ENCODE measurements around the gene DNAJC17. TPM values are rescaled to one million over a fixed set of nuclear protein-coding genes. Genes with fewer than 3 reads are reported as not detected.

The DNAJC17 gene
- total RNA-seq, 2 experiments from 2014 or later = 42.2 to 44.3 TPM

GRCh38 chr15:40799523-40799922 lies 7.8 kb downstream of the DNAJC17 start:
- Mint-ChIP-seq H3K4me1 (peaks cover 29% of the 10 kb centered on the region), H3K9me3 (no peaks in the 10 kb centered on the region), H3K27ac (no peak overlapping the region), H3K36me3 (ENCODE audit: low read depth) (peaks cover 19% of the 10 kb centered on the region), H3K4me3 (no peak overlapping the region), H3K27me3 (no peaks in the 10 kb centered on the region)
- POLR2A ChIA-PET = no interaction called here
- CTCF ChIA-PET = interaction anchor here (1.2 to 1.3 kb wide), 2 partner anchors 14 to 17 kb away, joined by 5 read pairs; no protein-coding TSS in a partner anchor
- no peak for DNase-seq

GRCh38 chr15:40796512-40796911 lies 10.8 kb downstream of the DNAJC17 start:
- peaks cover 26% of the 10 kb centered on the region for H3K4me1 Mint-ChIP-seq
- H3K9me3 Mint-ChIP-seq = no peaks in the 10 kb centered on the region
- peaks cover 18% of the 10 kb centered on the region for H3K36me3 Mint-ChIP-seq (ENCODE audit: low read depth)
- ChIA-PET CTCF (interaction anchor here (0.7 to 1.0 kb wide), 3 partner anchors 10 to 102 kb away, joined by 3 to 5 read pairs (median 3); partner anchors contain the start of gene RAD51), POLR2A (no interaction called here)
- no peaks in the 10 kb centered on the region for H3K27me3 Mint-ChIP-seq
- H3K27ac Mint-ChIP-seq = no peak overlapping the region
- DNase-seq = no peak
- H3K4me3 Mint-ChIP-seq = no peak overlapping the region

DNA sequence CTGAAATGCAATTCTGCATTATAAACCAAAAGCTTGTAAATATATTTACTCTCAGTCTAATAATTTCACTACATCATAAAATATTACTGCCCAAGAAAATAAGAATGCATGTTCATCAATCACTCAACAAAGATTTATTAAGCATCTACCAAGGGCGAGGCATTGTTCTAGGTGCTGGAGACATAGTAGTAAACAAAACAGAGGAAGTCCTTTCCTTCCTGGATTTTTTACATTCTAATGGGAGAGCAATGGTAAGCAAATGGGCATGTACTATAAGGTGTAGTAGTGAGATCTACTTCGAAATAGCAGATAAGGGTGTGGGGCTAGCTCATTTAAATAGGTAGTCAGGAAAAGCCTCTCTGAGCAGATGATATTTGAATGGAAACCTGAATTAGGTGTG lies 11.2 kb downstream of the DNAJC17 start:
- POLR2A ChIA-PET = no interaction called here
- Mint-ChIP-seq H3K9me3 (no peaks in the 10 kb centered on the region), H3K4me1 (peaks cover 23% of the 10 kb centered on the region), H3K4me3 (no peak overlapping the region), H3K27me3 (no peaks in the 10 kb centered on the region), H3K27ac (no peak overlapping the region), H3K36me3 (ENCODE audit: low read depth) (peaks cover 15% of the 10 kb centered on the region)
- CTCF ChIA-PET = interaction anchor here (1.0 to 1.3 kb wide), 2 partner anchors 13 to 49 kb away, joined by 3 to 4 read pairs; no protein-coding TSS in a partner anchor
- no peak for DNase-seq

DNA sequence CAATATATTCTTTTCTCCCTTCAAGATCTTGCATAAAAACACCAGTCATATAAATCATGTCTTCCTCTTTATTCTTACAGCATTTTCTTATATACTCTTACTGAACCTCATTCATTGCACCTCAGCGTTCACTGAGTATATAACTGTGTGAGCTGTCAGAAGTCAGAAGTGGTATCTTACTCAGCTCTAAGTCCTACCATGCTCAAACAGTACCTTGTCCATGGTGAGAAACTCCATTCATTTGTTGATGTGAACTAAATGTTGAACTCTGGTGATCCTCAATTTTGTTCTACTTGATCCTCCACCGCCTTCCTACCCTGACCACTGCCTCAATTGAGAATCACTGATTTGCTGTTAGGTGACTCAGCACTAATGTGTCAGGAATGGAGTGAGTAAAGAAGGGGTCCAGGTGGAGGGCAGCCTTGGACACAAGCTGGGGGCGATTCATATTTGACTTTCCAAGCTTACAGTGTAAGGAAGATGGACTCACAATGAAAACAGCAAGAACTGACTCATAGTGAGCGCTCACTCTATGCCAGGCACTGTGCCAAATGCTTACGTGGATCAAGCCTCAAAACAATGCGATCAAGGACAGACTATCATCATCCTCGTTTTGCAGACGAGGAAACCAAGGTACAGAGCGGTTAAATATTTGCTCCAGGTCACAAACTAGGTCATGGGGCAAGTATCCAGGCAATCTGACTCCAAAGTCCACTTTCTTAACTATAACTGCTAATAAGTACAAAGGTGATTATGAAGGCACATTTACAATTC lies 13.9 kb downstream of the DNAJC17 start:
- DNase-seq = no peak
- POLR2A ChIA-PET = interaction anchor here (0.6 kb wide), 1 partner anchor 532 kb away, joined by 5 read pairs; no protein-coding TSS in a partner anchor
- Mint-ChIP-seq H3K9me3 (no peaks in the 10 kb centered on the region), H3K36me3 (ENCODE audit: low read depth) (peaks cover 8% of the 10 kb centered on the region), H3K27me3 (no peaks in the 10 kb centered on the region), H3K4me1 (peaks cover 22% of the 10 kb centered on the region), H3K27ac (peak overlapping the region; percentile 19), H3K4me3 (no peak overlapping the region)
- CTCF ChIA-PET = interaction anchor here (1.8 to 2.6 kb wide), 2 partner anchors 11 to 14 kb away, joined by 5 to 13 read pairs; partner anchors contain the start of genes DNAJC17 and ZFYVE19

DNA sequence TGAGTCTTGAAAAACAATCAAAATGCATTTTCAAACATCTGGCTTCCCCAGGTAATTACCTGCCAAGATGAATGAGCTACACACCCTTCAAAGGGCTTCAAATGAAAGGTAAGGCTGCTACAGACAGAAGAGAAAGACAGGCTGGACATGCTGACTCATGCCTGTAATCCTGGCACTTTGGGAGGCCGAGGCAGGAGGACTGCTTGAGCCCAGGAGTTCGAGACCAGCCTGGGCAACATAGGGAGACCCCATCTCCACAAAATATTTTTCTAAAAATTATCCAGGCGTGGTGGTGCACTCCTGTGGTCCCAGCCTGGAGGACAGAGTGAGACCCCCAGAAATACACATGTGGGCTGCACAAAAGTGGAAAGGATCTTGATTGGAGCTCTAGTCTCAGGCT lies 14.9 kb downstream of the DNAJC17 start:
- H3K36me3 Mint-ChIP-seq (ENCODE audit: low read depth) = peaks cover 2% of the 10 kb centered on the region
- CTCF ChIA-PET = interaction anchor here (0.6 to 2.6 kb wide), 4 partner anchors 10 to 100 kb away, joined by 3 to 13 read pairs (median 4); partner anchors contain the start of genes DNAJC17 and ZFYVE19
- no peak overlapping the region for H3K4me3 Mint-ChIP-seq
- no peaks in the 10 kb centered on the region for H3K9me3 Mint-ChIP-seq
- POLR2A ChIA-PET = no interaction called here
- H3K27me3 Mint-ChIP-seq = no peaks in the 10 kb centered on the region
- no peak for DNase-seq
- peaks cover 25% of the 10 kb centered on the region for H3K4me1 Mint-ChIP-seq
- H3K27ac Mint-ChIP-seq = no peak overlapping the region

GRCh38 chr15:40790718-40791117 lies 16.6 kb downstream of the DNAJC17 start:
- Mint-ChIP-seq H3K36me3 (ENCODE audit: low read depth) (peaks cover 2% of the 10 kb centered on the region), H3K4me3 (no peak overlapping the region), H3K4me1 (peaks cover 30% of the 10 kb centered on the region), H3K9me3 (no peaks in the 10 kb centered on the region), H3K27me3 (no peaks in the 10 kb centered on the region), H3K27ac (no peak overlapping the region)
- no peak for DNase-seq
- POLR2A ChIA-PET = interaction anchor here (0.6 kb wide), 2 partner anchors 31 to 54 kb away, joined by 3 read pairs; no protein-coding TSS in a partner anchor
- CTCF ChIA-PET = interaction anchor here (1.0 to 1.1 kb wide), 2 partner anchors 8 to 18 kb away, joined by 3 to 4 read pairs; no protein-coding TSS in a partner anchor

GRCh38 chr15:40789999-40790398 lies 17.3 kb downstream of the DNAJC17 start:
- POLR2A ChIA-PET = no interaction called here
- Mint-ChIP-seq H3K27me3 (no peaks in the 10 kb centered on the region), H3K36me3 (ENCODE audit: low read depth) (peaks cover 2% of the 10 kb centered on the region), H3K27ac (no peak overlapping the region), H3K4me3 (no peak overlapping the region), H3K9me3 (no peaks in the 10 kb centered on the region), H3K4me1 (peaks cover 28% of the 10 kb centered on the region)
- CTCF ChIA-PET = interaction anchor here (1.0 to 1.8 kb wide), 5 partner anchors 7 to 105 kb away, joined by 3 to 6 read pairs (median 4); partner anchors contain the start of gene VPS18
- DNase-seq = no peak

DNA sequence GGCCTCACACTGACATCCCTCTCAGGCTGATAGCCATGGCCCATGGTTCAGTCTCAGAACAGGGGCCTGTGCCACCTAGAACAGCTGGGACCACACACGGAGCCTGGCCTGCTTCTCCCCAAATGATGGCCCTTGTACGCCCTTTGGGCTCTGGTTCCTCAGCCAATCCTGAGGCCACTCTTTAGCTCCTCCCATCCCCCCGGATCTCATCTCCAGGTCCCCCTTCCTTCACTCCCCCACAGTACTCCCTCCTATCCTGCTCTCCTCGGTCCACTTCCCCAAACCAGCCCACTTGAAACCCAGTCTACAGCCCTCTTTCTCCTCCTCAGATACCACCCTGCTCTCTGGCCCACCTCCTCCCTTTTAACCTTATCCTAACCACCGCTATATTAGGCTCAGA lies 18.2 kb downstream of the DNAJC17 start:
- ChIA-PET POLR2A (no interaction called here), CTCF (interaction anchor here (0.5 to 1.8 kb wide), 6 partner anchors 10 to 816 kb away, joined by 3 to 6 read pairs (median 4); partner anchors contain the start of gene VPS18)
- no peaks in the 10 kb centered on the region for H3K27me3 Mint-ChIP-seq
- H3K36me3 Mint-ChIP-seq (ENCODE audit: low read depth) = peaks cover 2% of the 10 kb centered on the region
- H3K9me3 Mint-ChIP-seq = no peaks in the 10 kb centered on the region
- no peak overlapping the region for H3K4me3 Mint-ChIP-seq
- H3K27ac Mint-ChIP-seq = no peak overlapping the region
- peaks cover 28% of the 10 kb centered on the region for H3K4me1 Mint-ChIP-seq
- no peak for DNase-seq

GRCh38 chr15:40787991-40788390 lies 19.3 kb downstream of the DNAJC17 start:
- no peak for DNase-seq
- Mint-ChIP-seq H3K36me3 (ENCODE audit: low read depth) (no peaks in the 10 kb centered on the region), H3K4me1 (peaks cover 23% of the 10 kb centered on the region), H3K9me3 (no peaks in the 10 kb centered on the region), H3K27ac (no peak overlapping the region), H3K27me3 (no peaks in the 10 kb centered on the region), H3K4me3 (no peak overlapping the region)
- ChIA-PET CTCF (interaction anchor here (1.0 to 2.3 kb wide), 3 partner anchors 22 to 106 kb away, joined by 3 to 7 read pairs (median 4); partner anchors contain the start of genes RAD51 and VPS18), POLR2A (interaction anchor here (0.5 kb wide), 1 partner anchor 24 kb away, joined by 5 read pairs; no protein-coding TSS in a partner anchor)

DNA sequence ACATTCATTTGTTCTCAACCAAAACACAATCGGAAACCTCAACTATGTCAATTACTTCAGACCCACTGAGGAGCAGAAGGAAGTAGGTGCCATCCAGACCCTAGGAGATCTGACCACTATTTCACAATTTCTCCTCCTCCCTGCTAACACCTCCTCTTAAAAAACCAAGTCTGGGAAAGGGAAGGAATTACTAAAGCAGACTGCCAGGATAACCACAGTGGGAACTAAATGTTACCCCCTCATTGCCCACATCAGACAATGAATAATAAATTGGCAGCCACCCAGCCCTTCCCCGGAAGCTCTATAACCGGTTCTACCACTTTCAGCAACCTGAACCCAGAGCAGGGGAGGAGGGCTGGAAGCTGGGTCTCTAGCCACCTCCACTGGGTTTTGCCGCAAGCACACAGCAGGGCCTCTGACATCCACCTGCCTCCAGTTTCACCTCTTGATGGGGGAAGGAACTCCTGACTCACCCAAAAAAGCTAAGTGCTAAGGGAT lies 19.9 kb downstream of the DNAJC17 start:
- ChIA-PET CTCF (interaction anchor here (1.0 to 2.3 kb wide), 3 partner anchors 21 to 107 kb away, joined by 3 to 7 read pairs (median 4); partner anchors contain the start of genes RAD51 and VPS18), POLR2A (interaction anchor here (0.5 kb wide), 1 partner anchor 24 kb away, joined by 5 read pairs; no protein-coding TSS in a partner anchor)
- H3K36me3 Mint-ChIP-seq (ENCODE audit: low read depth) = no peaks in the 10 kb centered on the region
- H3K4me3 Mint-ChIP-seq = no peak overlapping the region
- H3K27me3 Mint-ChIP-seq = no peaks in the 10 kb centered on the region
- H3K4me1 Mint-ChIP-seq = peaks cover 27% of the 10 kb centered on the region
- peak; percentile 57 for DNase-seq
- peak overlapping the region; percentile 60 for H3K27ac Mint-ChIP-seq
- H3K9me3 Mint-ChIP-seq = no peaks in the 10 kb centered on the region

DNA sequence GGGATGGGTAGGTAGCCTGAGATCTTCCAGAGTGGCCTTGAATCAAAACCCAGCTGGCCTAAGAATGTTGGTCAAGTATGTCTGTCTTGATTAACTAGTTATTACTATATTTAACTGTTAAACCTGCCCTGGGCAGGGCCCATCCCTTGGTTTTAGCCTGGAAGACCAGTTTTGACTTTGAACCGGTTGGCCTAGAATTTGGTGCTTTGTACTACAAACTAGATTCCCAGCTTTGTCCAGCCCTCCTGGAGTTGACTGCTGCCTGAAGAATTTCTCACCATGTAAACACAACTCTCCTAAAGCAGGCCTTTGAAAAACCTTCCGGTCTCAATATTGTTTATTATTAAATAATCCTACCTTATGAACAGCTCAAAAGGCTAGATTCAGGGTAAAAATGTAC lies 21.5 kb downstream of the DNAJC17 start:
- DNase-seq = no peak
- Mint-ChIP-seq H3K36me3 (ENCODE audit: low read depth) (no peaks in the 10 kb centered on the region), H3K4me1 (peaks cover 28% of the 10 kb centered on the region), H3K9me3 (no peaks in the 10 kb centered on the region), H3K4me3 (no peak overlapping the region), H3K27me3 (no peaks in the 10 kb centered on the region), H3K27ac (no peak overlapping the region)
- CTCF ChIA-PET = interaction anchor here (1.0 to 2.3 kb wide), 4 partner anchors 8 to 91 kb away, joined by 3 to 7 read pairs (median 4); partner anchors contain the start of gene RAD51
- POLR2A ChIA-PET = no interaction called here

DNA sequence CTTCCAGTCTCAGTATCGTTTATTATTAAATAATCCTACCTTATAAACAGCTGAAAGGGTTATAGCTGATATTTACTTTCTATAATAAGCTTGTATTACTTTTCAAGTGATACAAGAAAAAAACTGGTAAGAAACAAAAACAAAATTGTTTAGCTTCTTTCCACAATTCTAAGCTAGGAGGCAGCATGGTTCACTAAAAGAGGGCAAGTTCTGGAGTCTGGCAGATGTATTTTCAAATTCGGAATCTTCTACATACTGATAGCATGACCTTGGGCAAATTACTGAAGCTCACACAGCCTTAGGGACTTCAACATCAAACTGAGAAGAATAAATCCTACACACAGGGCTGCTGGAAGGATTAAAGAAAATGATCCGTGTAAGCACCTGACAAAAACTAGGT lies 22.1 kb downstream of the DNAJC17 start:
- POLR2A ChIA-PET = interaction anchor here (1.0 kb wide), 1 partner anchor 21 kb away, joined by 3 read pairs; no protein-coding TSS in a partner anchor
- no peak overlapping the region for H3K27ac Mint-ChIP-seq
- H3K27me3 Mint-ChIP-seq = no peaks in the 10 kb centered on the region
- CTCF ChIA-PET = interaction anchor here (2.0 kb wide), 1 partner anchor 14 kb away, joined by 5 read pairs; no protein-coding TSS in a partner anchor
- H3K4me3 Mint-ChIP-seq = no peak overlapping the region
- no peaks in the 10 kb centered on the region for H3K36me3 Mint-ChIP-seq (ENCODE audit: low read depth)
- no peaks in the 10 kb centered on the region for H3K9me3 Mint-ChIP-seq
- peaks cover 28% of the 10 kb centered on the region for H3K4me1 Mint-ChIP-seq
- DNase-seq = no peak

All from activated CD4-positive, alpha-beta T cell treated with anti-CD3 and anti-CD28 coated beads, Interleukin-2, amount 10 ng/mL, durations not matched to agents 7 days and 5 days (primary cell).